Activated CD4-positive, alpha-beta T cell treated with anti-CD3 and anti-CD28 coated beads for 24 hours (primary cell): ENCODE measurements around the gene INSYN2A.

Source experiments
- DNase-seq, 2 donors: peaks; one replicate each; pipeline ENCODE4 v3.0.0-alpha.2; 2020; ENCODE audit warnings: low read depth in 2 of 2

The INSYN2A gene

DNA sequence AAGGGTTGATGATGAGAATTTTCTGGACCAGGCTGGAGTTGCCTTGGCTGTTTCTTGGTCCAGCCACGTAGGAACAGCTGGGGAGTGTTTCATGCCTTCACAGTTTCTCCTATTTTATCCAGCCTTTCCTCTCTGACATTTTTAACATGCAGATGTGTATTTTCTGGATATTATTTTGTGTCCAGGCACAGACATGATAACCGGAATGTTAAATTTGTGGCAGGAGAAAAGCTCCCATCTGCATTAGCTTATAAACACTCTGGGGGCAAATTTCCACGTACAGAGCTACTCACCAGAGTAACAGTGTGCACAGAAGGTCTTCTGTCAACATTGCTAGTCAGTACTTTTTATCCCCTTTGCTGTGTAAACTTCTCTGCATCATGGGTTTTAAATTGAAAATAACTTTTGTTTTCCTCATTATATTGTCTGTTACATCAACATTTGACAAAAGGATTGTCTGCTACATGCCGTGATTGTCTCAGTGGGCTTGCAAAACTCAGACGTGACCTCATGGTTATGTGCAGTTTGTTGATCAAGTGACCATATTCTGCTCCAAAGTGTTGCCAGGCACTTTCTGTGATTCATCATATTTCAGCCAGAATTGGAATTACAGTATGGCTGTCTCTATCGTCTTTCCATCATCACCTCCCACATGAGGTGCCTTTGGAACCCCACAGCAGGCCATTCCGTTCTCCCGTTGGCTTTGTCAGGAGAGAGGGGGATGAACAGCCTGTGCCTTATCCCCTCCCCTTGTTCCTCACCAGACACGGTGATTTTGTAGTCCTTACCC, 41.4 kb downstream of the INSYN2A start:
- no peak for DNase-seq

GRCh38 chr10:127153181-127153580, 43.2 kb downstream of the INSYN2A start:
- DNase-seq: no peak

DNA sequence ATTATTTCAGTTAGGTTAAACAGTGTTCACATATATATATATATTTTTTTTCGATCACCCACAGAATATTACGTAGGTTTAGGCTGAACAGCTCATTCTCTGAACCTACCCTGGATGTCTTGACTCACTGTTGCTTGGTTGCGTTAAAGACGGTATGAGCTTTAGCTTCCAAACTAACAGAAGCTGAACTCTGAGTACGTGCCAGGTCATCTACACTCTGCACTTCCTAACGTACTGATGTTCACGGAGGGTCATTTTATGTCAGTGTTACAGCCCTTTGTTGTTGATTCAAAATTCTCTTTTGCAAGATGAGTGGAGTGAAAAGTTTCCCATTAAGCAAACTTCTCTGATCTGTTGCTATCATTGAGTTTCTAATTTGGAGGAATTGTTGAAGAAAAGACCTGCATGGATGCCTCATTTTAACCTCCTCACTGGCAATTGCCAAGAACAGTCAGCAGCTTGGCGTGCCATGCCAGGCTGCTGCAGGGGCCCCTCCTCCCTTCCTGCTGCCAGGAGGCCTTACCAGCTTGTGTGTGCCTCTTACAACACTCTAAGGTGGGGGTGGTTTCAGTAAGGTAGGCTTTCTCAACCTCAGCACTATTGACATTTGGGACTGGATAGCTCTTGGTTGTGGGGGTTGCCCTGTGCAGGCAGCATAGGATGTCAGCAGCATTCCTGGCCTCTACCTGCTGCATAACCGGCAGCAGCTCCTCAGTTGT, 44.3 kb downstream of the INSYN2A start:
- DNase-seq: no peak

DNA sequence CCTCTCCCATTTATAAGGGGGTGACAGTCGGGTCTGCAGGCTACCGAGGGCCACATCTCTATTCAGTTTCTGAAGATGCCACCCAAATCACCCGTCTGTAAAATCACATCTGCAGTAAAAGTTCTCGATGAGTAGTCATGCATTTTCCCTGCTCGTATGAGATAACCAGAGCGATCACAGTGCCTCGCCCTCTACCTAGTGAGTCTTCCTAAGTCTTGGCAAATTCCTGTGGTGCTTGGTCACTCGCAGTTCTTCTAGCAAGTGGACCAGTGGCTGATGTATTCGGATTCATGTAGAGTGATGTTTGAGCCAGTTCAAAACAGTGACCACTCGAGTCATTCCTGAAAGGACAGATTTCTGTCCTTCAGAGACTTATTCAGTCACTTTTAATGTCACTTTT, 44.9 kb downstream of the INSYN2A start:
- no peak for DNase-seq

DNA sequence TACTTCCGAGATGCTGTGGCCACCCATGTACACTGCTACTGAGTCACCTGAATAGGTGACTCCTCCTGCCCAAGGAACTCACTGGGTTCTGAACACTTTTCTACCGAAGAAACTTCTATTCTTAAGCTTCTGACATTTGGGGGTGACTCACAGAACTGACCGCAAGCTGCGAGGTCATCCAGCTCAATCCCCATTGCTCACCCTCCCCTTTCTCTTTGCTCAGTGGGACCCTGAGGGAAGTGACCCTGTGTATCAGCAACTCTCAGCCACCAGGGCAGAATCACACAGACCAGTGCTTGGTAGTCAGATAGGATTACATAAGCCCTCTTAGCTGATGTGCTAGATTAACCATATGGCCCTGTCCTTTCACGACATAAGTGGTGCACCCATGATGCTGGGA, 46.3 kb downstream of the INSYN2A start:
- DNase-seq: no peak

GRCh38 chr10:127149501-127150081, 46.8 kb downstream of the INSYN2A start:
- DNase-seq: no peak

DNA sequence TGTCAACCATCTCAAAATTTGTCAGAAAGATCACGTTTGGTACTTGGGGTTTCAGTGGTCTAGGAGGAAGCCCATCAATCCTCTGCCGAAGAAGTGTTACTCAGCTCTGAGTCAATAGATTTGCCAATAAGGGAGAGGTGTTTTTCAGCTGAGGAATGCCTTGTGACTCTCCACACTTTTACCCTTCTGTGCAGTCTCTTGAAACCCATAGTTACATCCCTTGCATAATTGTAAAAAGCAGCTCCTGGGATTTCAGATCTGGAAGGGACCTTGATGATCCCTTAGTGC, 47.5 kb downstream of the INSYN2A start:
- DNase-seq: no peak

- no peak for DNase-seq
Measured at GRCh38 chr10:127148066-127148932, 48.1 kb downstream of the INSYN2A start.

DNA sequence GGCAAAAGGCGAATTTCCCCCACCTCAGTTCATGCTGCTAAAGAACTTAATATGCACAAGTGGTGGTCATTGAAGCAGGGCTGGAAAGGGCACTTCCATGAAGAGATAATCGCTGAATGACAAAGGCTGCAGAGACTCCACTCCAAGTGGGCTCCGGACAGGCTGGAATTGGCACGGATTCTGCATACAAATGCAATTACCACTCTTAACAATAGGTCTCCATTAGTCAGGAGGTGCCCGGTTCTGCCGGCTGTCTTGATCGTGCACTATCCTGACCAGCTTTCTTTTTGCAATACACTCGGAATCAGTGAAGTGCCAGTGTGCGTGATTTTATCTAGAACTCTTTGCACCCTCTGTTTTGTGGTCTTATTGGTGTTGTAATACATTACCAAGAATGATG, 49.7 kb downstream of the INSYN2A start:
- DNase-seq: no peak
